ENCODE data around the gene NADSYN1. TPM values are rescaled to one million over a fixed set of nuclear protein-coding genes. Genes with fewer than 3 reads are reported as not detected.

NADSYN1 gene
- total and polyA plus RNA-seq, 2 experiments from 2014 or later, result 35.6 to 54.9 TPM

DNA sequence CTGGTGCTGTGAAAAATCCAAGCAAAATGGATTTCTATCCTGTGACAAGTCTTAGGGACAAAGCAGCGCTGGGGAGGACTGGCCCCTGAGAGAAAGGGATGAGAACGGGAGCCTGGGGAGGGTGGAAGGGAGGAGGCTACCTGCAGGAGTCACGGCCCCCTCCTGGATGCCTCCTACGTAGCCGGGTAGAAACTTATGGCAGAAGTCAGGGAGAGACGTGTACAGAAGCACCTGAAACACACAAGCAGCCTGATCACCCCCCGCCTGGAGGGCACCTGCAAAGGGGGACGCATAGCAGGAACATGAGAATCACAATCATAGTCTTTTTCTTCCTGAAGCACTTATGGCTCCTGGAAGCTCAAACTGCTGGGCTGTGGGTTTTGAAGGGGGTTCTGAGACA is 10.9 kb upstream of the NADSYN1 start:
- TF ChIP-seq, protein P1, sequence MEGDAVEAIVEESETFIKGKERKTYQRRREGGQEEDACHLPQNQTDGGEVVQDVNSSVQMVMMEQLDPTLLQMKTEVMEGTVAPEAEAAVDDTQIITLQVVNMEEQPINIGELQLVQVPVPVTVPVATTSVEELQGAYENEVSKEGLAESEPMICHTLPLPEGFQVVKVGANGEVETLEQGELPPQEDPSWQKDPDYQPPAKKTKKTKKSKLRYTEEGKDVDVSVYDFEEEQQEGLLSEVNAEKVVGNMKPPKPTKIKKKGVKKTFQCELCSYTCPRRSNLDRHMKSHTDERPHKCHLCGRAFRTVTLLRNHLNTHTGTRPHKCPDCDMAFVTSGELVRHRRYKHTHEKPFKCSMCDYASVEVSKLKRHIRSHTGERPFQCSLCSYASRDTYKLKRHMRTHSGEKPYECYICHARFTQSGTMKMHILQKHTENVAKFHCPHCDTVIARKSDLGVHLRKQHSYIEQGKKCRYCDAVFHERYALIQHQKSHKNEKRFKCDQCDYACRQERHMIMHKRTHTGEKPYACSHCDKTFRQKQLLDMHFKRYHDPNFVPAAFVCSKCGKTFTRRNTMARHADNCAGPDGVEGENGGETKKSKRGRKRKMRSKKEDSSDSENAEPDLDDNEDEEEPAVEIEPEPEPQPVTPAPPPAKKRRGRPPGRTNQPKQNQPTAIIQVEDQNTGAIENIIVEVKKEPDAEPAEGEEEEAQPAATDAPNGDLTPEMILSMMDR (conservative IDR thresholded peaks at IDR 0.05; ENCODE audit: low read depth in 2 of 2), result no peak
- TF ChIP-seq, protein P2, sequence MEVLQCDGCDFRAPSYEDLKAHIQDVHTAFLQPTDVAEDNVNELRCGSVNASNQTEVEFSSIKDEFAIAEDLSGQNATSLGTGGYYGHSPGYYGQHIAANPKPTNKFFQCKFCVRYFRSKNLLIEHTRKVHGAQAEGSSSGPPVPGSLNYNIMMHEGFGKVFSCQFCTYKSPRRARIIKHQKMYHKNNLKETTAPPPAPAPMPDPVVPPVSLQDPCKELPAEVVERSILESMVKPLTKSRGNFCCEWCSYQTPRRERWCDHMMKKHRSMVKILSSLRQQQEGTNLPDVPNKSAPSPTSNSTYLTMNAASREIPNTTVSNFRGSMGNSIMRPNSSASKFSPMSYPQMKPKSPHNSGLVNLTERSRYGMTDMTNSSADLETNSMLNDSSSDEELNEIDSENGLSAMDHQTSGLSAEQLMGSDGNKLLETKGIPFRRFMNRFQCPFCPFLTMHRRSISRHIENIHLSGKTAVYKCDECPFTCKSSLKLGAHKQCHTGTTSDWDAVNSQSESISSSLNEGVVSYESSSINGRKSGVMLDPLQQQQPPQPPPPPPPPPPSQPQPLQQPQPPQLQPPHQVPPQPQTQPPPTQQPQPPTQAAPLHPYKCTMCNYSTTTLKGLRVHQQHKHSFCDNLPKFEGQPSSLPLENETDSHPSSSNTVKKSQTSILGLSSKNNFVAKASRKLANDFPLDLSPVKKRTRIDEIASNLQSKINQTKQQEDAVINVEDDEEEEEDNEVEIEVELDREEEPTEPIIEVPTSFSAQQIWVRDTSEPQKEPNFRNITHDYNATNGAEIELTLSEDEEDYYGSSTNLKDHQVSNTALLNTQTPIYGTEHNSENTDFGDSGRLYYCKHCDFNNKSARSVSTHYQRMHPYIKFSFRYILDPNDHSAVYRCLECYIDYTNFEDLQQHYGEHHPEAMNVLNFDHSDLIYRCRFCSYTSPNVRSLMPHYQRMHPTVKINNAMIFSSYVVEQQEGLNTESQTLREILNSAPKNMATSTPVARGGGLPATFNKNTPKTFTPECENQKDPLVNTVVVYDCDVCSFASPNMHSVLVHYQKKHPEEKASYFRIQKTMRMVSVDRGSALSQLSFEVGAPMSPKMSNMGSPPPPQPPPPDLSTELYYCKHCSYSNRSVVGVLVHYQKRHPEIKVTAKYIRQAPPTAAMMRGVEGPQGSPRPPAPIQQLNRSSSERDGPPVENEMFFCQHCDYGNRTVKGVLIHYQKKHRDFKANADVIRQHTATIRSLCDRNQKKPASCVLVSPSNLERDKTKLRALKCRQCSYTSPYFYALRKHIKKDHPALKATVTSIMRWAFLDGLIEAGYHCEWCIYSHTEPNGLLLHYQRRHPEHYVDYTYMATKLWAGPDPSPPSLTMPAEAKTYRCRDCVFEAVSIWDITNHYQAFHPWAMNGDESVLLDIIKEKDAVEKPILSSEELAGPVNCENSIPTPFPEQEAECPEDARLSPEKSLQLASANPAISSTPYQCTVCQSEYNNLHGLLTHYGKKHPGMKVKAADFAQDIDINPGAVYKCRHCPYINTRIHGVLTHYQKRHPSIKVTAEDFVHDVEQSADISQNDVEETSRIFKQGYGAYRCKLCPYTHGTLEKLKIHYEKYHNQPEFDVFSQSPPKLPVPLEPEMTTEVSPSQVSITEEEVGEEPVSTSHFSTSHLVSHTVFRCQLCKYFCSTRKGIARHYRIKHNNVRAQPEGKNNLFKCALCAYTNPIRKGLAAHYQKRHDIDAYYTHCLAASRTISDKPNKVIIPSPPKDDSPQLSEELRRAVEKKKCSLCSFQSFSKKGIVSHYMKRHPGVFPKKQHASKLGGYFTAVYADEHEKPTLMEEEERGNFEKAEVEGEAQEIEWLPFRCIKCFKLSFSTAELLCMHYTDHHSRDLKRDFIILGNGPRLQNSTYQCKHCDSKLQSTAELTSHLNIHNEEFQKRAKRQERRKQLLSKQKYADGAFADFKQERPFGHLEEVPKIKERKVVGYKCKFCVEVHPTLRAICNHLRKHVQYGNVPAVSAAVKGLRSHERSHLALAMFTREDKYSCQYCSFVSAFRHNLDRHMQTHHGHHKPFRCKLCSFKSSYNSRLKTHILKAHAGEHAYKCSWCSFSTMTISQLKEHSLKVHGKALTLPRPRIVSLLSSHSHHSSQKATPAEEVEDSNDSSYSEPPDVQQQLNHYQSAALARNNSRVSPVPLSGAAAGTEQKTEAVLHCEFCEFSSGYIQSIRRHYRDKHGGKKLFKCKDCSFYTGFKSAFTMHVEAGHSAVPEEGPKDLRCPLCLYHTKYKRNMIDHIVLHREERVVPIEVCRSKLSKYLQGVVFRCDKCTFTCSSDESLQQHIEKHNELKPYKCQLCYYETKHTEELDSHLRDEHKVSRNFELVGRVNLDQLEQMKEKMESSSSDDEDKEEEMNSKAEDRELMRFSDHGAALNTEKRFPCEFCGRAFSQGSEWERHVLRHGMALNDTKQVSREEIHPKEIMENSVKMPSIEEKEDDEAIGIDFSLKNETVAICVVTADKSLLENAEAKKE (CRISPR knock-in tag; IDR thresholded peaks at IDR 0.05), result no peak
- TF ChIP-seq ZNF331 (CRISPR knock-in tag; IDR thresholded peaks at IDR 0.05; ENCODE audit: low read depth) (no peak), STAT1 (IDR thresholded peaks at IDR 0.05; ENCODE audit: unreplicated experiment) (no peak), CREB1 (CRISPR knock-in tag; IDR thresholded peaks at IDR 0.05; ENCODE audit: low read depth) (no peak), JUNB (IDR thresholded peaks at IDR 0.05; ENCODE audit: unreplicated experiment) (no peak), EZH2phosphoT487 (IDR thresholded peaks at IDR 0.05; ENCODE audit: unreplicated experiment) (no peak), POLR2AphosphoS5 (IDR thresholded peaks at IDR 0.05; ENCODE audit: low read depth) (no peak), ZNF114 (CRISPR knock-in tag; IDR thresholded peaks at IDR 0.05) (no peak), EZH2 (IDR thresholded peaks at IDR 0.05; ENCODE audit: low read depth, unreplicated experiment) (no peak), NANOG (IDR thresholded peaks at IDR 0.05; ENCODE audit: borderline replicate concordance) (no peak)
- TF ChIP-seq, protein P3, sequence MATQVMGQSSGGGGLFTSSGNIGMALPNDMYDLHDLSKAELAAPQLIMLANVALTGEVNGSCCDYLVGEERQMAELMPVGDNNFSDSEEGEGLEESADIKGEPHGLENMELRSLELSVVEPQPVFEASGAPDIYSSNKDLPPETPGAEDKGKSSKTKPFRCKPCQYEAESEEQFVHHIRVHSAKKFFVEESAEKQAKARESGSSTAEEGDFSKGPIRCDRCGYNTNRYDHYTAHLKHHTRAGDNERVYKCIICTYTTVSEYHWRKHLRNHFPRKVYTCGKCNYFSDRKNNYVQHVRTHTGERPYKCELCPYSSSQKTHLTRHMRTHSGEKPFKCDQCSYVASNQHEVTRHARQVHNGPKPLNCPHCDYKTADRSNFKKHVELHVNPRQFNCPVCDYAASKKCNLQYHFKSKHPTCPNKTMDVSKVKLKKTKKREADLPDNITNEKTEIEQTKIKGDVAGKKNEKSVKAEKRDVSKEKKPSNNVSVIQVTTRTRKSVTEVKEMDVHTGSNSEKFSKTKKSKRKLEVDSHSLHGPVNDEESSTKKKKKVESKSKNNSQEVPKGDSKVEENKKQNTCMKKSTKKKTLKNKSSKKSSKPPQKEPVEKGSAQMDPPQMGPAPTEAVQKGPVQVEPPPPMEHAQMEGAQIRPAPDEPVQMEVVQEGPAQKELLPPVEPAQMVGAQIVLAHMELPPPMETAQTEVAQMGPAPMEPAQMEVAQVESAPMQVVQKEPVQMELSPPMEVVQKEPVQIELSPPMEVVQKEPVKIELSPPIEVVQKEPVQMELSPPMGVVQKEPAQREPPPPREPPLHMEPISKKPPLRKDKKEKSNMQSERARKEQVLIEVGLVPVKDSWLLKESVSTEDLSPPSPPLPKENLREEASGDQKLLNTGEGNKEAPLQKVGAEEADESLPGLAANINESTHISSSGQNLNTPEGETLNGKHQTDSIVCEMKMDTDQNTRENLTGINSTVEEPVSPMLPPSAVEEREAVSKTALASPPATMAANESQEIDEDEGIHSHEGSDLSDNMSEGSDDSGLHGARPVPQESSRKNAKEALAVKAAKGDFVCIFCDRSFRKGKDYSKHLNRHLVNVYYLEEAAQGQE (IDR thresholded peaks at IDR 0.05; ENCODE audit: unreplicated experiment), result no peak
- TF ChIP-seq, protein P4, sequence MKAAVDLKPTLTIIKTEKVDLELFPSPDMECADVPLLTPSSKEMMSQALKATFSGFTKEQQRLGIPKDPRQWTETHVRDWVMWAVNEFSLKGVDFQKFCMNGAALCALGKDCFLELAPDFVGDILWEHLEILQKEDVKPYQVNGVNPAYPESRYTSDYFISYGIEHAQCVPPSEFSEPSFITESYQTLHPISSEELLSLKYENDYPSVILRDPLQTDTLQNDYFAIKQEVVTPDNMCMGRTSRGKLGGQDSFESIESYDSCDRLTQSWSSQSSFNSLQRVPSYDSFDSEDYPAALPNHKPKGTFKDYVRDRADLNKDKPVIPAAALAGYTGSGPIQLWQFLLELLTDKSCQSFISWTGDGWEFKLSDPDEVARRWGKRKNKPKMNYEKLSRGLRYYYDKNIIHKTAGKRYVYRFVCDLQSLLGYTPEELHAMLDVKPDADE (IDR thresholded peaks at IDR 0.05), result no peak
- no peak for ATAC-seq
- Mint-ChIP-seq H3K9me3 (peaks cover 7% of the 10 kb centered on the region; the same call in 2 of the 3 replicates), H3K27ac (no peak overlapping the region), H3K36me3 (ENCODE audit: low read depth) (peaks cover 88% of the 10 kb centered on the region), H3K4me1 (peaks cover 17% of the 10 kb centered on the region; the same call in 2 of the 3 replicates), H3K4me3 (no peak overlapping the region), H3K27me3 (ENCODE audit: insufficient read depth, low read depth, poor library complexity) (peaks cover 6% of the 10 kb centered on the region)
- DNase-seq (ENCODE audit: low spot score), result no peak
- Histone ChIP-seq H3K79me2 (replicated peaks; ENCODE audit: insufficient read depth) (peaks cover 23% of the 10 kb centered on the region), H3K27ac (ENCODE audit: low read depth) (no peak overlapping the region), H3K4me2 (no peak overlapping the region), H3F3A (replicated peaks; ENCODE audit: low read depth) (no peaks in the 10 kb centered on the region), H3K36me3 (ENCODE audit: insufficient read depth) (peaks cover 60% of the 10 kb centered on the region), H4K20me1 (replicated peaks; ENCODE audit: insufficient read depth) (peaks cover 27% of the 10 kb centered on the region), H3K27me3 (ENCODE audit: insufficient read depth) (no peaks in the 10 kb centered on the region), H3K4me3 (no peak overlapping the region), H2AFZ (no peak overlapping the region), H3K4me1 (ENCODE audit: insufficient read depth) (peaks cover 7% of the 10 kb centered on the region), H3K9me2 (ENCODE audit: insufficient read depth) (no peaks in the 10 kb centered on the region)

All from GM23338 (cell line).